GM18507 (cell line): ENCODE data around the gene CDYL2.

Experiments used
- DNase-seq: peaks from one replicate; pipeline ENCODE4 v3.0.0; 2011; ENCODE audit warnings: low read depth; ENCODE audit not compliant: insufficient read length; ENCODE audit errors: extremely low spot score
- FAIRE-seq: peaks from 2 replicates; lab custom pipeline; 2011; peaks lifted over from hg19 to GRCh38; lab: Jason Lieb, UNC

The CDYL2 gene

DNA sequence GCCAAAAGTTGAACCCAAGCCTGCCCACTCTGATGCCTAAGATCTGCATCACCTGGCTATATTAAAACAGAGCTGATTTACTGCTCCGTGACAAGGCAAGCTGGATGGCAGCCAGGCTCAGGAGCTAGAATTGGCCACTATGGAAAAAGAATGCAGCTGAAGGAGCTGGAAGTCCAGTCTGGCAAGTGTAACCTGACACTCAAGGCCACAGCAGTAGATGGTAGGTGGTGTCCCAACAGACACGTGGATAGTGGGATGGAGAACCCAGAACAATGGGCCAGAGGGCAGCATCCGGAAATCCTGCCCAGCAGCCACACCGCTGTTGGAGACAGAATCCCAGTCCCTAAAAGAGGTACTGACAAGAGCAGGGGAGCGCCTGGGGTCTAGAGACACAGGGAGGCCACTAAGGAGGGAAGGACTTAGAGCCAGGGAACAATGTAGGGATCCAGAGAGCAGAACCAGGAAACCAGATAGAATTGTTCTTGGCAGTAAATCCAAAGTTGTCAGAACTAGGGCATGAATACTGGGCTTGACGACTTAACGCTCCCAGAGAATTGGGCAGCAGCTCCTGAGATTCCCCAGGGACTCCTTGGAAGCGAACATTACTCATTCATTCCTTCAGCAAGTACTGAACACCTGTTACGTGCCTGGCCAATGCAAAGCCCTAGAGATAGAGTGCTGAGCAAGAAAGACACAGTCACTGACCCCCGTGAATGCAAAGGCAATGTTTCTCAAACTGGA is 85.7 kb downstream of the CDYL2 start:
- FAIRE-seq: no peak
- no peak for DNase-seq

DNA sequence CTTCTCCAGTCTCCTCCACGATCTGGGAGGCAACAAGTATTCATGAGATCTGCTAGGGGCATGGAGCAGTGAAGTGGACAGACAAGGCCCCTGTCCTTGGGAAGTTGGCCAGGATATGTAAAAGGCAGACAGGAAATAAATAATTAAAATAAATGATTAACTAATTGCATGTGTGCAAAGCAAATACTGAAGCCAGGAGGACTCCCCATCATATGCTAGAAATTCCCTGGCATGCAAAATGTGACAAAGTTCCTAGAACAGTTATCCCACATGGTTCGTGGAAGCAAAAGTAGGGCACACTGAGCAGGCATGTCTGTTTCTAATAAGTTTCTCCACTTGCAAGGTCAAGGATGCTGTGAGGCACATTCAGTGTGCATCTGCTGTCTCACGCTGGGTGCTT is 86.8 kb downstream of the CDYL2 start:
- no peak for DNase-seq
- no peak for FAIRE-seq

DNA sequence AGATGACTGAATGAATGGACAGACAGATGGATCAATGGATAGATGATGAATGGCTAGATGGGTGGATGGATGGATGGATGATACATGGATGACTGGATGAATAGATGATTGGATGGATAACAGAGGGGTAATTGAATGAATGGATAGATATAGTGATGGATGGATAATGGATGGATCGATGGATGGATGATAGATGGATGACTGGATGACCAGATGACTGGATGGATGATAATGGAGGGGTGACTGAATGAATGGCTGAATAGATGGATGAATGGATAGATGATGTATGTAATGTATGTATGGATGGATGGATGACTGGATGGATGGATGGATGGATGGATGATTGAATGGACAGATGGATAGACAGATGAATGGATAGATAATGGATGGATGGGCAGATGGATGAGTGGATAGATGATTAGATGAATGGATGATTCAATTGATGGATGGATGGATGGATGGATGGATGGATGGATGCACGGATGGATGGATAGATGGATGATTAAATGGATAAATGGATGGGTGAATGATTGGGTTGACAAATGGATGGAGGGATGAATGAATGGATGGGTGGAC is 87.7 kb downstream of the CDYL2 start:
- DNase-seq: no peak
- FAIRE-seq: no peak

DNA sequence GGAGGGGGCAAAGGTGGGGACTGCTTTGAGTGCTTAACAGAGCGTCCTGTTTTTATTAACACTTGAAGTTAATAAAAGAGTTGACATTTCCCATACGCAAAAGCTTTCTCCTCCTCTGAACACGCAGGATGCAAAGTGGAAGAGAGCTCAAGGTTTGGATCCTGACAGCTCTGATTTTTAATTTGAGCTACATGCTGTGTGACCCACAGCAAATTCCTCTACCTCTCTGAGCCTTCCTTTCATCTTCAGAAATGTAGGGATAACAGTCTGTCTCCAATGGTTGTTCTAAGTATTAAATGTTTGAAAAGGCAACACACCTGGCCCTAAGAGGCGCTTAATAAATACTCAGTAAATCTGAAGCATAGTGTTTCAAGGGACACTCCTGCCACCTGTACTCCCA is 93.0 kb downstream of the CDYL2 start:
- FAIRE-seq: no peak
- no peak for DNase-seq

DNA sequence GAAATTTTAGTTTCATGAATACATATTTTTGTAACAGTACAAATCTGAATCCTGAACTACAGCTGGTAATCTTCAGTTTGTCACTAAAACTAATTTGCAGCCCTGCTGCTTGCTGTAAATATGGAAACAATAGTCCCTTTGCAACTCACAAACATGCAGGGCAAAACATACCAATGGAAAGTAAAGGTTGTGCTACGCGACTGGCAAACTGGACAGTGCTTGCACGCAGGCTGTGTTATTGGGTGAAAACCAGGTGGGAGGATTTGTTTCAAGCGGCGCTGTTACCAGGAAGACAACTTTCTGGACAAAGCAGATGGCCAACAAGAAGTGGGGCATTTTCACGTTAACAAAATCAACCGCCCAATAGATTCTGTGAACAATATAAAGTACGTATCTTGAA is 93.5 kb downstream of the CDYL2 start:
- DNase-seq (no peak), FAIRE-seq (no peak)

DNA sequence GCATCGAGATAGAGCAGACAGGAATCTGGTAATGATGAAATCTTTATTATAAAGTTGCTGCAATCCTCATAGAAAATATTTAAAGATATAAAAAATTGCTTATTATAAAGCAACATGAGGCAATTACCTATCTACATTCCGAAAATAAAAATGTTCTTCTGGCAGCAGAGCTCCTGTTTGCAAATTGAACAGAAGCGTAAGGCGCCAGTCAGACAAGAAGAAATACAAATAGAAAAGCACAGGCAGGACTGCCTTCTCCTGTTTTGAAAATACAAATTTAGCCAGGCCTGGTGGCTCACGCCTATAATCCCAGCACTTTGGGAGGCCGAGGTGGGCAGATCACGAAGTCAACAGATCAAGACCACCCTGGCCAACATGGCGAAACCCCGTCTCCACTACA is 95.6 kb downstream of the CDYL2 start:
- no peak for DNase-seq
- no peak for FAIRE-seq

DNA sequence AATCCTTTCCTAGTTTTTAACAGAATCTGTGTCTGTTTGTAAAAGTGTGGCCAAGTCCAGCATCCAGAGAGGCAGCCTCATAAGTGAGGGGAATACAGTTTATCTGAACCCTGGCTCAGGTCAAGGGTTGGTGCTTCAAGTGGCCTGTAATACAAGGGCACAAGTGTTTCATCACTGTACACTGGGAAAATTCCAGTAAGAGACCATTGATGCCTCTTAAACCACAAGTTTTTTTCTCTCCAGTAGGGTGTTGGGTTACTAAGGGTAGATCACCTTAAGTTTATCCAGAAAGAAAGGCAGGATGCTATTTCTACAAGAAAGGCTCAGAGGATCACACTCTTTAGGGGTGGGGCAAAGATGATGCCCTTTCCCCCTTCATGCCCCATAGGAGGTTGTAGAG is 96.7 kb downstream of the CDYL2 start:
- FAIRE-seq (no peak), DNase-seq (no peak)

DNA sequence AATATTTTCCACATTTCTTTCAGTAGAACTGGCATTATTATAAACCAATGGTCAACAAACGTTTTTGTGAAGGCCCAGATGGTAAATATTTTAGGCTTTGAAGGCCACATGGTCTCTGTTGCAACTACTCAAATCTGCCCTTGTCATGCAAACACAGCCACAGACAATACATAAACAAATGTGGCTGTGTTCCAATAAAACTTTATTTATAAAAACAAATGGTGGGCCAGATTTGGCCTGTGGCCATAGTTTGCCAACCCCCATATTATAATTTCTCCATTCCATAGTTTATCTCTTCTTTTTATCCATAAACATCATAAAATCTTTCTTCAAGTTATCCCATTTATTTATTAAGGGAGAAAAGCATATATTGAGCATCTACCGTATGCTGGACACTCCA is 98.8 kb downstream of the CDYL2 start:
- no peak for DNase-seq
- FAIRE-seq: no peak

DNA sequence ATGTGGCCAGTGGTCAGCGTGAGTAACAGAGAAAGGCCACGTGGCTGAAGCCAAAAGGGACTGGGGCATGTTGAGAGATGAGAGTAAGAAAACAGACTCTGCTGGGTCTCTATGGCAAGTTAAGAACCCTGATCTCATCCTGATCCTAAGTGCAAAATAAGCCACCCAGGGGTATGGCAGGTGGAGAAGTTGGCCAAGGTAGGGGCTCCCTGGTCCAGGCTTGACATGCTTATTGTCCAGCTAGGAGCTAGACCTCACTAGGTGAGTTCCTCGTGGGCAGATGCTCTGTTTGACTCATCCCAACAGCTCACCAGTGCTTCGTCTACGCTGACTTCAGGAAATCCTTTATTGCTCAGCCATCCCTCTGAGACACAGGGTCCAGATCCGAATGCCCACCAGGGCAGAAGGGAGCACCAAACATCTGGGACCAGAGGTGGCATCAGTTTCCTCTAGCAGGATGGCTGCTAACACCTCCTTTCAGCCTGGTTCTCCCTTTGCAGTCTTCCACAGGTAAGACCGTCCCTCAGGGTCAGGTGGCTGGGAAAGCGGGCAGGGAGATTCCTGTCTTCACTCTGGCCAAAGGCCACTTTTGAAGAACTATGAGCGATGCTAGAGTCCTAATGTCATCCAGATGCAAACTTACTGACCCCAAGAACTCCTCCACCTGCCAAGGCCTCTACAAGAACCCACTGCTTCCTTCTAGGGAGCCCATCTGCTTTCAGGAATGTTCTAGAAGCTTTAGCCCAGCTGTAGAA is 99.5 kb downstream of the CDYL2 start:
- FAIRE-seq (no peak), DNase-seq (no peak)

DNA sequence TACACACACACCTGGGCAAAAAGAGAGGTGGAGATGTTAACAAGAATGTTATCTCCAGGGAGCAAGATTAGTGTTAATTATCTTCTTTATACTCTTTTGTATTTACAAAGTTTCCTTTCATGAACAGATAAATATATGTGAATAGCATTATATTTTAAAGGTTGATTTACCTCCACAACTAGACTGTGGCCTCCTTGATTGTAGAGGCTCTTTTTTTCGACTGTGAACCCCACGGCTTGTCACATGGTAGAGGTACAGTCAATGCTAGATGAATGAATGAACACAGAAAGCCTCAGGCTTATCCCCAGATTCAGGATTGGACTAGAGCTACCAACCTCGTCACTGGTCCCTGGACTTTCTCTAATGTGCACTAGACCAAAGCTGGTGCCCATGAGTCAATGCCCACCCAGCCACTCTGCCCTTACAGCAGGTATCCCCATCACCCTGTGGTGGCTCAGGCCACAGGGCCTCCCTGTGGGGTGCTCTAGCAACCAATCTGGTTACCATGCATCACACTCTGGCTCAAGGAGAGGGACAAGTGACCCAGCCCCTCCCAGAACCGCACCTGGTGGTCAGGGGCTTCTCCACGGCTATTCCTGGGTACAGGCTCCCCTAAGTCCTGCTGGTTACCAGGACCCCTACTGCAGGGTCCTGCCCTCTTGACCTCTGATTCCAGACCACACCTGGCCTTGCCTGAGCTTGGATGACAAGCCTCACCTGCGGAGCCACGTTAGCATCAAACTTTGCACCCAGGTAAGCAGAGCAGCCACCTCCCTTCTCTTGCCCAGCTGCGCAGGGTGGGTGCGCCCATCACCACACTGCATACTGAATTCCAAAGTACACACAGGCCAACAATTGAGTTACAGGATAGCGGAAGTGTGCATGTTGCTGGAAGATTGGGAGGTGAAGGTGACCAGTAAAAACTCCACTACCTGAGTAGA is 101.0 kb downstream of the CDYL2 start:
- no peak for FAIRE-seq
- DNase-seq: no peak

DNA sequence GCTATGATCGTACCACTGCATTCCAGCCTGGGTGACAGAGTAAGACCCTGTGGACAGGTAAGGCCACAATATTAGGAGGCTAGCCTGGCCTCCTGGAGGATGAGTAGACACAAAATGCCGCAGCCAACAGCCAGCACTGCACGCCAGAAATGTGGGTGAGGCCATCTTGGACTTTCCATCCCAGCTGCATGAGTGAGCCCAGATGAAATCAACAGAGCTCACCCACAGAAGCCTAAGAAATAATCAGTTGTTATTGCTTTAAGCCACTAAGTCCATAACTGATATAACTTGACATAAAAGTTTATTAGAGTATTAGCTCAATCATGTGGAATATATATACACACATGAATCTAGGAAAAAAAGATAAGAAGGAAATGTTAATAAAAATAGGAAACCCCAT is 101.7 kb downstream of the CDYL2 start:
- no peak for FAIRE-seq

DNA sequence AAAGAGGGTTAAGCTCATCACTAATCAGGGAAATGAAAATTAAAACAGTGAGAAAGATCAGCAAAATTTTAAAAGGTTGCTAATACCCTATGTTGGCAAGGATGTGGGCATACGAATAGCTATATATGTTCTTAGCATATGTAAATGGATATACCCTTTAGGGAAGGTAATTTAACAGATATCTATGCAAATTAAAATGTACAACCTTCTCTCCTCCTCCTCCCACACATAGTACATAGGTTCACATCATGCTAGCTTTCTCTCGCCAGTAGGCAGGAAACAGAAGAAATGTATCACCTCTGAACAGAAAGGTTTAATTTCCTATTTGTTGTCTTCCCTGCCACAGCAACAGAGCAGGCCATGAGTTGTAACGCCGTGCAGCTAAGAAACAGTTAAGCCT is 103.8 kb downstream of the CDYL2 start:
- FAIRE-seq (no peak), DNase-seq (no peak)

More for the DNA sequence above, 101.7 kb downstream of the CDYL2 start:
- no peak for DNase-seq

DNA sequence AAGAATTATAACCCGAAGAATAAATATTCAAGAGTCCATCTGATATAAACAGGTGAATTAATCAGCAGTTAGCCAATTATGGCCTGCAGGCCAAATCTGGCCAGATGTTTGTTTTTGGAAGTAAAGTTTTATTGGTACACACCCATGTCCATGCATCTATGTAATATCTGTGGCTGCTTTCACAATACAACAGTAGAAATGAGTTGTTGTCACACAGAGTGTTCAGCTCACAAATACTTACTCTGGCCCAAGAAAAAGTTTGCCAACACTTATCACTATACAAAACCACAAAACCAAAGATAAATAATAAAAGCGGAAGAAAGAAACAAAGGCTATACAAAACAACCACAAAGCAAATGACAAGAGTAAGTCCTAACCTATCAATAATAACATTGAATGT is 109.4 kb downstream of the CDYL2 start:
- DNase-seq (no peak), FAIRE-seq (peak; percentile 35)

DNA sequence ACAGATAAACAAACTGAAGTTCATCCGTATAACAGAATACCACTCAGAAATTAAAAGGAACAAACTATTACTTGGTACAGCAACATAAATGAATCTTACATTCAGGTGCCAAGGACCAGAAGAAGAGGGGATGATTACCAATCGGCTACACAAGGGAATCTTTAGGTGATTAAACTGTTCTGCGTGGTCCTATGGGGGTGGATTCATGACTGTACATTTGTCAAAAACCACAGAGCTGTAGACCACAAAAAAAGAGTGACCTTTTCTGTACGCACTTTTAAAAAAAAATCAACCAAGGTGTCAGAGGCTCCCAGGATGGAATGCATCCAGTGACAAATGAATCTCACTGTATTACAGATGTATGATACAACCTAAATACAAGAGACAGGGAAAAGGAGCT is 110.8 kb downstream of the CDYL2 start:
- FAIRE-seq (no peak), DNase-seq (no peak)

DNA sequence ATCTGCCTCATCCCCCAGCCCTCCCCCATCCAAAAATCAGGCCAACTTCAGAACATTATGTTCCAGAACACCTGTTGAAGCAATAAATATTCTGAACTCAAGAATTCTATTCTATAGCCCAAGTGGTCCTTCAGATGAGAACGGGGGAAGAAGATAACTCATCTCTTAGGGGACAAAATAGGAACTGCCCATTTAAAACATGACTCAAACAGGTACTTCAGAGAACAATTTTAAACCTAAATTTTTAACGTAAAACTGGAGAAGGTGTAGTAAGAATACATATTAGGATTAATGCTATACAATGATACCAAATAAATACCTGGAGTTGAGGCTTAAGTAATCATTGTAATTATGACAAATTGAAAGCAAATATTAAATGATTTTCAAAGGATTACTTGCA is 112.1 kb downstream of the CDYL2 start:
- FAIRE-seq (no peak), DNase-seq (no peak)

DNA sequence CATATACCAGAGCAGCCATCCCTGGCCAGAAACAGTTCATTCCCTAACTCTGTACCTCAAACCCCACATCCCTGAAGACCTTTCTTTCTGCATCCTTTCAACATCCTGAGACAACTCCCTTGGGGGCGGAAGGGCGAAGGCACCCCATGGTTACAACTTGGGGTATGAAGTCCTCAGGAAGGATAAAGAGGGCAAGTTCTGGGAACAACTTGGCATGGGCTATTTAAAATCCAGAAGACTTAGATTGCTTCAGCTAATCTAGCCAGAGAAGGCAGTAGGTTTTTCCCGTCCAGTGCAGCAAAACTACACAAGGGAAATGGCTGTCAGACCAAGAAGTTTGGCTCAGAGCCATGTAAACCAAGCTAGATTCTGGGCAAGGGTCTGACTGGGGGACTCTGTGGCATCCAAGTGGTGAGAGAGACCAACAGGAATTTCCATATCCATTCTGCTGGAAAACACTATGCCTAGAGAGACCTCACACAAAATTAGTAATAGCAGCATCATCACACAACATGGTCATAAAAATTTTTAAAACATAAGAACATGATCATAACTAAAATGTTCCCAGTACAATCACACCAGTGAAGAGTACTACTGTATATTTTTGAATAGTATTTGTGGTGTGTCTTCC is 113.2 kb downstream of the CDYL2 start:
- FAIRE-seq (no peak), DNase-seq (no peak)

DNA sequence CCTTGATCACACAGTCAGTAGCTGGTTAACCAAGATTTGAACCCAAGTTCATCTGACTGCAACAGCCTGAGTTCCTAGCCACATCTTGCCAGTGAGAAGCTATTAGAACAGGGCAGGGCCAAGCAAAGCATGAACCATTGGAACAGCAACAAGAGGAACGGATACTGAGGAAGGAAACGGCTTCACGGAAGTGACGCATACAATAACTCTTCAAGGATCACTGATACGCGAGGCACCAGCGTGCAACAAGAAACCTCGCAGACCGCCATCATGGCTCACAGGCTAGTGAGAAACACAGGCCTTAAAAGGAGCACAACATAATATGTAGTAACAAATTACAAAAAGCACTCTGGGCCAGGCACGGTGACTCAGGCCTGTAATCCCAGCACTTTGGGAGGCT is 114.9 kb downstream of the CDYL2 start:
- no peak for FAIRE-seq
- DNase-seq: no peak

DNA sequence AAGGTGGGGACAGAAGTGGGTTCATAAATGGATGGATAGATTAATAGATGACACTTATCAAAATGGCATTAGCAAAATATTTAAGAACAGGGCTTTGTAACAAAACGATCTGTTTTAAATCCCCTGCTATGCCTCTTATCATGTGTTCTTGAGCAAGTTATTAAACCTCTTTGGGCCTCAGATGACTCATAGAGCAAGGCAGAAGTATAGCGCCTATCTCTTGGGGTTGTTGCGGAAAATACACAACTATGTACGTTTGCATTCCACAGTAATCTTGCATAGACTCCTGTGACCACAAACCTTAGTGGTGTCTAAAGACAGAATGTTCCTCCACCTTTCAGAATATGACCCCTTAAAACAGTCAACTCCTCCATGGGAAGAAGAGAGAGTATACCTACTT is 116.8 kb downstream of the CDYL2 start:
- no peak for FAIRE-seq
- no peak for DNase-seq

DNA sequence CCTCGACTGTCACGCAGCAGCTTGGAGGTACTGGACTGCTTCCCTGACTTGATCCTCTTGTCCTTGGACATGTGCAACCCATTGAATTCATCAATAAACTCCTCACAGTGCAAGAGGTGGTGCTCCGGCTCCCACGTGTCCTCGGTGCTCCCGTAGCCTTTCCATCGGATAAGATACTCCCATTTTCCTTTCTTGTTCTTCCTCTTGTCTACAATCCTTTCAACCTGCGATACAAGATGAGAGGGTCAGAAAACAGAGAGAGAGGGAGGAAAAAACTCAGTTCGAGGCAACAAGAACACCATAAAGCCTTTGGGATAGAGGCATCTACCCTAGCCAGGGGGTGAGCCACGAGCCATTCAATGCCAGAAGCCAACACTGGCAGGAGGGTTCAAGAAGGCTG is 119.5 kb downstream of the CDYL2 start:
- no peak for DNase-seq
- FAIRE-seq: no peak
